K562 (cell line): ENCODE results near the gene RARG. TPM values are rescaled to one million over a fixed set of nuclear protein-coding genes. Genes with fewer than 3 reads are reported as not detected.

Source experiments
- ATAC-seq: fragments of 200-7000 bp; cut with Tn5 transposase; 3 replicates; pipeline ENCODE4 v1.9.1; 2020; ENCODE audit warnings: moderate library complexity
- BruUV-seq: library from RNA; stranded (reverse); fragments of 400-500 nt; replicated peaks from 2 replicates; lab custom pipeline; 2021; lab: Mats Ljungman, UMichigan
- CTCF ChIA-PET: fragments of 300-600 bp; formaldehyde crosslinking; extraction: SDS; loops from one replicate; lab custom pipeline; 2021; ENCODE audit warnings: low intra/inter-chr PET ratio; lab: Yijun Ruan, JAX
- POLR2A ChIA-PET: fragments of 300-600, 350-650 bp; sonication (Branson Sonifier 250); formaldehyde crosslinking; extraction: SDS; loops from one replicate; lab custom pipeline; 2021; ENCODE audit warnings: antibody characterized with exemption, inconsistent platforms; lab: Yijun Ruan, JAX
- DNase-seq, 4 experiments: peaks; one replicate each; pipeline versions ENCODE4 v3.0.0 to v3.0.0-alpha.2; 2011 to 2018; ENCODE audit warnings: low spot score in 3 of 4, mixed read lengths in 3 of 4; ENCODE audit errors: extremely low read depth in 1 of 4
- FAIRE-seq: peaks from 2 replicates; lab custom pipeline; 2011; peaks lifted over from hg19 to GRCh38; lab: Jason Lieb, UNC
- H2AFZ ChIP-seq: 2 replicates; pipeline ENCODE4 v1.6.0; 2011; ENCODE audit warnings: low read depth, low read length, control low read depth, inconsistent platforms
- H3K27ac ChIP-seq: fragments of 200-600 bp; 3 replicates; pipeline ENCODE4 v1.8.0; 2011; ENCODE audit warnings: low read depth, mild to moderate bottlenecking, control low read depth, inconsistent platforms, low read length, moderate library complexity, mixed read lengths; ENCODE audit errors: extremely low read depth
- H3K27me3 ChIP-seq, 2 experiments: fragments of 300-600 bp in 1 of 2; 2 replicates in 1 of 2; 3 replicates in 1 of 2; pipeline versions ENCODE4 v1.6.0 to v1.8.0; 2011; ENCODE audit warnings: inconsistent platforms in 2 of 2, low read length in 2 of 2, mild to moderate bottlenecking in 1 of 2, mixed read lengths in 1 of 2, moderate library complexity in 1 of 2; ENCODE audit not compliant: control insufficient read depth in 2 of 2, insufficient read depth in 2 of 2
- H3K36me3 ChIP-seq: fragments of 300-600 bp; 3 replicates; pipeline ENCODE4 v1.8.0; 2011; ENCODE audit warnings: mild to moderate bottlenecking, low read length, inconsistent platforms; ENCODE audit not compliant: control insufficient read depth, insufficient read depth
- H3K4me1 ChIP-seq, 2 experiments: fragments of 200-600 bp in 1 of 2; replicated peaks in 1 of 2; 2 replicates in 1 of 2; 3 replicates in 1 of 2; pipeline versions ENCODE4 v1.5.1 to v1.8.0; 2011; ENCODE audit warnings: inconsistent platforms in 2 of 2, low read length in 2 of 2, mild to moderate bottlenecking in 1 of 2, mixed read lengths in 1 of 2, moderate library complexity in 1 of 2; ENCODE audit not compliant: control insufficient read depth in 2 of 2, insufficient read depth in 2 of 2
- H3K4me2 ChIP-seq: 2 replicates; pipeline ENCODE4 v1.6.1; 2011; ENCODE audit warnings: low read length, control low read depth, inconsistent platforms, mixed read lengths; ENCODE audit not compliant: insufficient read depth
- H3K4me3 ChIP-seq: fragments of 200-600 bp; sonication (generic), shearing (Covaris generic); 2 replicates; pipeline ENCODE4 v1.5.1; 2016; ENCODE audit warnings: control low read depth, inconsistent platforms
- H3K79me2 ChIP-seq: fragments of 200-600 bp; 3 replicates; pipeline ENCODE4 v1.8.0; 2011; ENCODE audit warnings: low read length, inconsistent platforms; ENCODE audit not compliant: control insufficient read depth, insufficient read depth
- H3K9ac ChIP-seq, 2 experiments: 2 replicates each; pipeline versions ENCODE4 v1.6.0 to v1.6.1; 2011; ENCODE audit warnings: low read depth in 2 of 2, low read length in 2 of 2, control low read depth in 1 of 2, inconsistent platforms in 1 of 2, mild to moderate bottlenecking in 1 of 2, mixed read lengths in 1 of 2; ENCODE audit not compliant: insufficient read depth in 1 of 2
- H3K9me1 ChIP-seq: one replicate; pipeline ENCODE4 v1.6.0; 2011; ENCODE audit warnings: inconsistent platforms, mild to moderate bottlenecking, low read length, moderate library complexity; ENCODE audit not compliant: control insufficient read depth, insufficient read depth
- H3K9me3 ChIP-seq: replicated peaks from 2 replicates; pipeline ENCODE4 v1.5.1; 2011; ENCODE audit warnings: low read depth, low read length, inconsistent platforms; ENCODE audit not compliant: control insufficient read depth, insufficient read depth
- H4K20me1 ChIP-seq: replicated peaks from 2 replicates; pipeline ENCODE4 v1.6.1; 2011; ENCODE audit warnings: low read length, inconsistent platforms, mixed read lengths; ENCODE audit not compliant: control insufficient read depth, insufficient read depth
- BCL6 ChIP-seq: fragments of 250-450 bp; sonication (Bioruptor Pico); IDR thresholded peaks from 2 replicates; pipeline ENCODE4 v1.4.0; 2020
- LCOR ChIP-seq: sonication (generic); formaldehyde crosslinking; IDR thresholded peaks from 2 replicates; pipeline ENCODE4 v1.8.0; 2022; ENCODE audit warnings: mild to moderate bottlenecking, missing genetic modification reagents
- NUFIP1 ChIP-seq: fragments of 450-650 bp; IDR thresholded peaks from 2 replicates; pipeline ENCODE4 v1.6.1; 2018; ENCODE audit not compliant: partially characterized antibody
- ZKSCAN1 ChIP-seq: fragments of 150-350 bp; IDR thresholded peaks from 2 replicates; pipeline ENCODE4 v1.6.1; 2016; ENCODE audit warnings: low read depth, low read length
- WGBS: fragments of 100-300 bp; shearing (Covaris generic); methylation state at CpG from one replicate; pipeline ENCODE4 v1.1.6; 2016; ENCODE audit warnings: low coverage, mixed read lengths; ENCODE audit not compliant: insufficient coverage; ENCODE audit errors: missing lambda C conversion rate; 5-methylcytosine and 5-hydroxymethylcytosine counted together
- in situ Hi-C: fragments of 300-500 bp; cut with MboI; formaldehyde crosslinking; loops from 4 replicates; pipeline ENCODE4 v1.15.0; 2018; ENCODE audit warnings: inconsistent platforms, mixed read lengths
- intact Hi-C: fragments of 100-400 bp; cut with micrococcal nuclease; formaldehyde crosslinking; loops from 2 replicates; pipeline ENCODE4 v1.14.2; 2022
- polyA plus RNA-seq, 8 experiments: library from polyadenylated mRNA; depleted of rRNA in 4 of 8; stranded (reverse) in 5 of 8; unstranded in 3 of 8; fragments of >200 nt; fragmentation: Nextera tagmentation in 2 of 8; fragmentation: Illumina TruSeq in 1 of 8; extraction: Ambion mirVana in 2 of 8; extraction: Trizol in 1 of 8; gene quantifications; 2 replicates each; pipeline versions ENCODE4 v1.2.1 to v1.2.3, GENCODE V29; 2011 to 2014; ENCODE audit warnings: inconsistent platforms in 1 of 8, missing spikeins in 1 of 8
- total RNA-seq, 7 experiments: library from RNA; depleted of rRNA in 6 of 7; stranded (reverse); fragments of >200 nt in 6 of 7; fragmentation: Illumina TruSeq in 2 of 7; extraction: Trizol in 2 of 7; gene quantifications; 2 replicates each; pipeline versions ENCODE4 v1.2.1 to v1.2.3, GENCODE V29; 2011 to 2021; ENCODE audit warnings: low replicate concordance in 1 of 7

Gene RARG
- total and polyA plus RNA-seq, 9 of the 15 experiments (the other 6 are each of a cell fraction or from before 2014, with no cell fraction given), result 0.18 to 7.6 (median 3.8) TPM

- no TSS peak for BruUV-seq
- no peak overlapping the region for H3K4me3 ChIP-seq
- H3K27me3 ChIP-seq, result no peaks in the 10 kb centered on the region
- in situ Hi-C loops, result no loop called here
- no peak for FAIRE-seq
- peaks cover 13 to 27% of the 10 kb centered on the region in 2 experiments for H3K4me1 ChIP-seq
- H3K27ac ChIP-seq, result no peak overlapping the region
- no peak overlapping the region for H3K4me2 ChIP-seq
- ChIA-PET CTCF (no interaction called here), POLR2A (interaction anchor here (1.0 to 1.1 kb wide), 2 partner anchors 10 to 14 kb away, joined by 3 read pairs; no protein-coding TSS in a partner anchor)
- no peaks in the 10 kb centered on the region for H3K79me2 ChIP-seq
- peak overlapping the region in 1 of 2 experiments; percentile 48; a peak in 2 of 4 replicates for H3K9ac ChIP-seq
- DNase-seq, result no peak
- 17% methylated on average over 1 of the region's 1 CpG for WGBS
- no peaks in the 10 kb centered on the region for H4K20me1 ChIP-seq
- H3K9me1 ChIP-seq, result no peaks in the 10 kb centered on the region
- H3K9me3 ChIP-seq, result no peaks in the 10 kb centered on the region
- TF ChIP-seq LCOR (CRISPR knock-in tag), result no peak
- TF ChIP-seq BCL6 (CRISPR knock-in tag), result no peak
- TF ChIP-seq ZKSCAN1, result peak; percentile 88
- TF ChIP-seq NUFIP1, result no peak
- TF ChIP-seq, all 486 proteins: peak for 1
- intact Hi-C loops, result no loop called here
- Histone ChIP-seq H2AFZ (peak overlapping the region; percentile 26; the same call in 1 of the 2 replicates), H3K36me3 (no peaks in the 10 kb centered on the region)
- ATAC-seq, result no peak
Measured at GRCh38 chr12:53236443-53237111, 4.6 kb upstream of the RARG start.
